CD4-positive, alpha-beta T cell treated with Interleukin-15 for 1 hour (primary cell): ENCODE results near the gene GSDME.
"Not testable (repeated sequence)": the region's sequence is repeated elsewhere in the genome, so short reads cannot be mapped to it uniquely, and the experiment has no call there.

Experiments used
- DNase-seq: peaks from one replicate; pipeline ENCODE4 v3.0.0-alpha.2; 2020

The GSDME gene

DNA sequence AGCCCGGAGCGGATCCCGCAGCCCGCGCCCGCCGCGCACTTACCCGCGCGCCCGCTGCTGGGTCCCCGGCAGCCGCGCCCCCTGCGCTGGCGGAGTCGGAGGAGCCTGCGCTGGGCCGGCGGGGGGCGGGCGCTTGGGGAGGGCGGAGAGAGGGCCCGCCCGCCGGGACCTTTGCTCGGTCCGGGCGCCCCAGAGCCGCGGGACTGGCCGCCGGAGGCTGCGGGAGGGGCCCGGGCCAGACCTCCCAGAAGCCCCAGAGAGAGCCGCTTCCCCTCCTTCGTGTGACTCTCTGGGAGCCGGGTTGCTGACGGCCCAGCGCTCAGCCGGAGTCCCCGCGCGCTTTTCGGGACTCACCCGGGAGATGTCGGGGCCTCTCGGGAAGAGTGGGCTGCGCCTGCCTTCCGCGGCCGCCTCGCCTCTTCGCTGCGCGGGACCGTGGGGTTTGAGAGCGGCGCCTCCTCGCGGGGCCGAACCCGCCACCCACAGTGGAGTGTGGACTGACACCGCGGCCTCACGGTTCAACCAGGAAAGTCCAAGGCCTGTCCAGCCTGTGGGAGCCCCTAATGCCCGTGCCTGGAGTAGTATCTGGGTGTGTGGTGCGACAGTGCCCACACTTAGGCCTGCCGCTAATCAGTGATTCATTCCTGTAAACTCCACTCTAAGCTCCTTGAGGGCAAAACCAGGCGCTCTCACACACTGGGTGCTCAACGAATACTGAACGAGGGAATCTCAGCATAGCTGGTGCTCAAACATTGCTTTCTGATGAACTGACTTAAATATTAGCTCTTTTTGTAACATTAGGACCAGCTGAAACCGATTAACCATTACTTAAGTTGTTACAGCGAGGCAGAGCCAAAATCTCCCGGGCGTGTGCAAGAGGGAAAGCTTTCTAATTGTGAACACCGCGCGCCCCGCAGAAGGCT lies at the start of gene GSDME:
Gene GSDME (minus strand): TSS at position 112 of the 923 bp plus-strand sequence. CDS start 7,690 bp downstream, outside the sequence.
- DNase-seq, result no peak

DNA sequence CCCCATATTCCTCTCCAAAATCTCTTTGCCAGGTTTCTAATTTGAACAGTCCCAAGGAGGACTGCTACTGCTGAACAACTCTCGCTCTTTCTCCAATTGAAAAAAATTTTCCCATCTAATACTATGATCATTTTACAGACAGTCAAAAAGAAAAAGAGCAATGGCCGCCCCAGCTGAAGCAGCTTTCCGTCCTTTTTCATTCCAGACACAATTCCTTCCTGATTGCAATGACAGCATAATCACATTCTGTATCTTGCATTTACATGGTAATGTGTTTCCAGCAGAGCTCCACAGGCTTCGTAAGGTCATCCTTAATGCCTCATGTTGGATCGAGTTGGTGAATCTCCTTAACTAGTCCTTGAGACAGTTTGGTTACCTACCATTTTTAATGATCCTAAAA lies 45.0 kb upstream of the GSDME start:
- DNase-seq, result no peak

DNA sequence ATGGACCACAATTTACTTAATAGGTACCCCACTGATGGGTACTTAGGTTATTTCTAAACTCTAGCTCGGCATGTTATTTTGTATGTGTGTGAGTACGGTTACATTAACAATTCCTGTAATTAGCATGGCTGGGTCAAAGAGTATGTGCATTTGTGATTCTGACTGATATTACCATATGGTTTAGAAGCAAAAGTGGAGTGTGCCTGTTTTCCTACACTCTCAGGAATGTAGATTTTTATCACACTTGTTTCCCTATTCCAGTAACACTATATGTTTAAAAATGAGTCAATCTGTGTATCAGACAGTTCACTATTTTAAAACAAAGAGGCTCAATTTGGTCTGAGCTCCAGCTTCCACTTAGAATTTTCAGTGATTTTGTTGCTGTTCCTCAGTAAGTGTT lies 44.6 kb upstream of the GSDME start:
- DNase-seq, result no peak

DNA sequence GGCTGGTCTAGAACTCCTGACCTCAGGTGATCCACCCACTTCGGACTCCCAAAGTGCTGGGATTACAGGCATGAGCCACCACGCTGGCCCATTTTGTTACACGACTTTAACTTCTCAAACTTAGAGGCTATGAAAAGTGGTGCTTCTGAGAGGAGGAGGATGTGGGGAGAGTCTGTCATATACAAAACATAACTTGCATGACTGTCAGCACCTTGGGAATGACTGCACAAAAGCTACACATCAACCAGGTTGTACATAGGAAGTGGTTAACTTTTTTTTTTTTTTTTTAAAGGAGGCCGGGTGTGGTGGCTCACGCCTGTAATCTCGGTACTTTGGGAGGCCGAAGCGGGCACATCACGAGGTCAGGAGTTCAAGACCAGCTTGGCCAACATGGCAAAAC lies 43.4 kb upstream of the GSDME start:
- DNase-seq, result no peak

DNA sequence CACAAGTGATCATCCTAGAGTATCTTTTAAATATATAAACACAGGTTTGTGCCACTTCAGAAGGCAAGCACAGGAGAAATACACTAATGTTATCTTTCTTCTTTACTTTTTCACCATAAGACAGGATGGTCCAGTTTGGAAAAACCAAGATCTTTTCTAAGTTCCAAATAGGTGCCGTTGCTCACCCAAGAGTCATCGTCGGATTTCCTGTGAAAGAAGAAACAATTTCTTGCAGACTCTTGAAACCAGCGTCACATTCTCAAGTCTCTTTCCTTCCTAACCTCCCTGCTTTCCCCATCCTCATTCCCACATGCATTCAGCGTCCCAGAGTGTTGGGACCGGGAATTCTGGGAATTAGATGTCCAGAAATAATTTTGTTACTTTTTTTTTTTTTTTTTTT lies 42.8 kb upstream of the GSDME start:
- no peak for DNase-seq

DNA sequence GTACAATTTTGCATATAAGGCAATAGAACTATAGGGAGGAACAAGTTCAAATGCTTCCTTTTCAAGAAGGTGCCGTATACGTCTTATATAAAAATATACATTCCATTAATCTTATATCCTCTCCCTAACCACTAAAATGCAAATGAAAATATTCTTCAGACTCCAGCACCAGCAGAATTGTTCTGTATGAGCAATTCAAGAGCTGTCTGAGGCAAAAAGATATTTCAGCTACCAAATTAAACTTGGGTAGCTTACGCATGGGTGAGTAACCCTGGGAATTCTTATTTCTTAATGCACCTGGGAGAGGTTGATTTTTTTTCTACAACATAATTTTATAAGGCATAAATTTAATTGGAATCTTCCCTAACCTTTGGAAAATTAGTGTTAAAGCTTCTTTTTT lies 42.2 kb upstream of the GSDME start:
- no peak for DNase-seq

- DNase-seq, result no peak
These were observed 41.0 kb upstream of the GSDME start for GRCh38 chr7:24798261-24798660.

GRCh38 chr7:24797270-24797669 lies 40.0 kb upstream of the GSDME start:
- no peak for DNase-seq

GRCh38 chr7:24795407-24795767 lies 38.1 kb upstream of the GSDME start:
- no peak for DNase-seq

DNA sequence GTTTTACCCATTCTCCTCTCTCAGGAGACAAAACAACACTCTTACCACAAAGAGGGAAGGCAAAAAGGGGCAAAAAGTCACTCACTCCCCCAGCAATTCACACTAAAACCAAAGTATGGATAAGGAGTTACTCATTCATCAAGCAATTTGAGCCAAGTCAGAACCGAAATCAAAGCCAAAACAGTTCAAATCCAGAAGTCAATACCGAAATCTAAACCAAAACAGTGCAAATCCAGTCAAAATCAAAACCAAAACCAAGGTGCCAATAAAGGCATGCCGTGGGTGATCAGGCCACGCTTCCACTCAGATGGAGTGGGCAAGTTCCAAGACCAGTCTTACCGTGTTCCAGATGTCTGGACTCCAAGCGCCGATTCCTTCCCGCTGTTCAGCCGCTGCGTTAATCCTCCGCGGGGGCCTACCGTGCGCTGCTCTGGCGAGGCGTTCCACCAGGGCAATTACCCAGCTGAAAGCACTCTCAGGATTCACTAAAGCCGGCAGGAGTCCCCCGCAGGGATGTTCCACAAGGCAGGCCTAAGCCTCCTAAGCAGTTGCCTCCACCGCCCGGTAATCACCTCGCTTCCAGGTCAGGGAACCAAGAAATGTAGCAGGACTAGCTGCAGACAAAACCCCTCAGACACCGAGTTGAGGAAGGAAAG lies 37.6 kb upstream of the GSDME start:
- DNase-seq, result not testable (repeated sequence)

GRCh38 chr7:24793982-24794648 lies 36.9 kb upstream of the GSDME start:
- DNase-seq, result no peak

GRCh38 chr7:24788961-24789576 lies 31.8 kb upstream of the GSDME start:
- no peak for DNase-seq

DNA sequence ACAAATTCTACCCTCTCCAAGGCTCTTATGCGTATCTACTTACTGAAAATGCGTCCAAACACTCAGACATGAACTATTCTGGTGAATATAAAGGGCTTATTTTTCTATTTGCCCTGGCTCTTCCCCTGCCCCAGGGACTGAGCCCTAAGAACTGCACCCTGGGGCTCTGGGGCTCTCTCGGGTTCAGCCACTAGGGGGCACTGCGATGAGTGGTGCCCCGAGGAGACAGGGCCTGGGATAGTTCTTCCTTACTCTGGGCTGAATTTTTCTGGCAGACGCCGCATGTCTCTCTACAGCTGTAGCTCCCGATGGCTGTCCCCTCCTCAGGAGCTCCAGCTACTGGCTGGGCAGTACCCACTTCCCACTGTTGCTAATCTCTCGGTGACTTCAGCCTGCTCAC lies 30.8 kb upstream of the GSDME start:
- DNase-seq, result no peak

DNA sequence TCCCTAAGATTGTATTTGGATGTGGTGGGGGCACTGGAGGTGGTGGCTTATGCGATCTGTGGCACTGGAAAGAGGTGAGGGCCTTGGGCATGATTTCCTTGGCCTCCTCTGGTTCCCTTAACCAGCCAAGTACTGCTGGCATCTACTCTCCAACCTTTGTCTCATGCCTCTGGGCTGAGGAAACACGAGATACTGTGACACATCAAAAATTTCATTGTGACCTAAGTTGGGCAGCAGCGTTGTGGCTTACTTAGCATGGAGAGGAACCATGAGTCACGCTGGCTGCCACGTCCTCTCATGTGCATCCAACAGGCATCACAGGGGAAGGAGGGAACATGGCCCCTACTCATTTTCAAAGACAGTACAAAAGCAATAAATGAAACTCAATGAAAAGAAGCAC lies 29.7 kb upstream of the GSDME start:
- peak; percentile 78 for DNase-seq

DNA sequence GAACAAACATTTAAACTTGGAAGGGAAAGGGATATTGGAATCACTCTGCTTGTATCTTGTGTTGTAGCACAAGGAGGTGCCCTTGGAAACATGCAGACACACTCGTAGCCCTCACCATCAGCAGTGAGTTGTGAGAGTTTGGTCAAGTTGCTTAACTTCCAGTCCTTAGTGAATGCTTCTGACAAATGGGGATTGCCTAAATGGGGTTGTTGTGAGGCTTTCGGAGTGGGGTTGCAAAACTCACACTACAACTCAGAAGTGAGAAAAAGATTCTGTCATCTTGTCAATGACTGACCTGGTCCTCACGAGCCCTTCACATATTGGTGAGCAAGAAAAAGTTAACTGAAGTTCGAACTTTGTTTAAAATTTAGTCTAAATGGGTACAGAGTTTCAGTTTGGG lies 29.0 kb upstream of the GSDME start:
- peak; percentile 41 for DNase-seq

DNA sequence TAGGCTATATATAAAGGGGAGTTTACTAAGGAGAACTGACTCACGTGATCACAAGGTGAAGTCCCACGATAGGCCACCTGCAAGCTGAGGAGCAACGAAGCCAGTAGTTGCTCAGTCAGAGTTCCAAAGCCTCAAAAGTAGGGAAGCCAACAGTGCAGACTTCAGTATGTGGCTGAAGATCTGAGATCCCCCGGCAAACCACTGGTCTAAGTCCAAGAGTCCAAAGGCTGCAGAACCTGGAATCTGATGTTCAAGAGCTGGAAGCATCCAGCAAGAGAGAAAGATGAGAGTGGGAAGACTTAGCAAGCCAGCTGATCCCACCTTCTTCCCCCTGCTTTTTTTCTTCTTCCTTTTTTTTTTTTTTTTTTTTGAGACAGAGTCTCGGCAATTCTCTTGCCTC lies 27.0 kb upstream of the GSDME start:
- no peak for DNase-seq

- no peak for DNase-seq
These were observed 26.4 kb upstream of the GSDME start for GRCh38 chr7:24783698-24784097.

DNA sequence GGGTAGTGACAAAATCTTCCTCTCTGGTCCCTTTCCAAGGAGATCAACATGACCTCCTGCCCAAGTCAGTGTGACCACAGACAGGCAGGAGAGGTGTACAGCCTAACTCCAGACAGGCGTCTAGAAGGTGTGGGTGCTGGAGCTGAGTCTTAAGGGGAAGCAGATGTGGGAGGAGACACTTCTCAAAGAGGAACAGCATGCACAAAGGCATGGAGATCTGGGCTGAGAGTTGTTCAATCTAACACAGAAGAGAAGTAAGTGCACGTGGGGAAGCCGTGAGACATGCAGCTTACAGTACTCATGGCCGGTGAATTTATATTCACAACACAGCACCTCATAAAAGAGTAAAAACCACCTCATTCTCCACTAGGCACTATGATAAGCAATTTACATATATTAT lies 23.8 kb upstream of the GSDME start:
- DNase-seq, result peak; percentile 43

GRCh38 chr7:24779283-24779655 lies 22.0 kb upstream of the GSDME start:
- DNase-seq, result no peak

GRCh38 chr7:24778543-24779282 lies 21.4 kb upstream of the GSDME start:
- DNase-seq, result peak; percentile 51

GRCh38 chr7:24777806-24778205 lies 20.5 kb upstream of the GSDME start:
- DNase-seq, result no peak

DNA sequence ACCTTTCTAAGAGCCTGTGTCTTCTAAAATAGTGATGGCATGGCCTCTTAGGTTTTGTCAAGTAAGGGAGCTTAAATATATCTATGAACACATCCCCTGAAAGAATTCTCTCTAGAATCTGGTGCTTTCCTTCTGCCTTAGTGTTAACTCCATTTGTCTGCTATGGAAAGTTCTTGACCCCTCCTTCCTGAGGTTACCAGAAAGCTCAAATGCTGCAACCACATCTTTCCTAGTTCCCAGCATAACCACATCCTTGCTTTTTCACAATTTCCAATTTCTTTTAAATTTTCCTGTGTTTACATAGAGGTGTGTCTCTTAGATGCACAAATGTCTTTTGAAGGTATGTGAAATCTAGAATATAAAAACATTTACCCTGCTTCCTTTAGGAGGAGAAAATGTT lies 16.4 kb upstream of the GSDME start:
- no peak for DNase-seq

DNA sequence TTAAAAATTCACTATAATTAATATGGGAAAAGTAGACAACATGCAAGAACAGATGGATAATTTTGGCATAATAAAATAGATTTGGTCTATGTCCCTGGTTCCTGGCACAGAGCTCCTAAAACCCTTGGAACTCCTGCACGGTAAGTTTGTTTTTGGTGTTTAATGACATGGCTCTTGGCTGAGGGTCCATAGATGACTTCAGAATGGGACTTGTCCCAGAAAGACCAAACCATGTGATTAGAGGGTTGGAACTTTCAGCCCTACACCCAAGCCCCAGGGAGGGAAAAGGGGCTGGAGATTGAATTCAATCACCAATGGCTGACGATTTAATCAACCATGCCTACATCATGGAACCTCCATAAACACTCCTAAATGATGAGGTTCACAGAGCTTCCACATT lies 12.6 kb upstream of the GSDME start:
- no peak for DNase-seq
